WTC11 (cell line): ENCODE results near the gene F8A2. TPM values are rescaled to one million over a fixed set of nuclear protein-coding genes. Genes with fewer than 3 reads are reported as not detected.

Source experiments
- ATAC-seq: fragments of 200-7000 bp; cut with Tn5 transposase; 2 replicates; pipeline ENCODE4 v1.10.0; 2021; ENCODE audit warnings: mild to moderate bottlenecking, moderate library complexity
- CTCF ChIA-PET: fragments of 300-600 bp; sonication (Branson Sonifier 250); formaldehyde crosslinking; loops from one replicate; lab custom pipeline; 2021; ENCODE audit warnings: antibody characterized with exemption; lab: Charles Lee
- POLR2A ChIA-PET: fragments of 350-600 bp; sonication (Branson Sonifier 250); formaldehyde crosslinking; loops from one replicate; lab custom pipeline; 2021; ENCODE audit warnings: antibody characterized with exemption; lab: Charles Lee
- DNase-seq: peaks from one replicate; pipeline ENCODE4 v3.0.0; 2021; ENCODE audit warnings: low spot score
- H3K27ac Mint-ChIP-seq: 2 replicates; pipeline ENCODE4 v1.8.0; 2021; ENCODE audit warnings: mixed read lengths
- H3K27me3 Mint-ChIP-seq: 2 replicates; pipeline ENCODE4 v1.8.0; 2021; ENCODE audit warnings: low read depth, mild to moderate bottlenecking, moderate library complexity, mixed read lengths
- H3K36me3 Mint-ChIP-seq: 2 replicates; pipeline ENCODE4 v1.8.0; 2021; ENCODE audit warnings: mixed read lengths
- H3K4me1 Mint-ChIP-seq: 2 replicates; pipeline ENCODE4 v1.8.0; 2022; ENCODE audit warnings: mixed read lengths
- H3K4me3 Mint-ChIP-seq: 2 replicates; pipeline ENCODE4 v1.8.0; 2021; ENCODE audit warnings: mild to moderate bottlenecking, moderate library complexity, mixed read lengths
- H3K9me3 Mint-ChIP-seq: 2 replicates; pipeline ENCODE4 v1.8.0; 2021; ENCODE audit warnings: mixed read lengths
- CREM ChIP-seq: sonication (generic); formaldehyde crosslinking; IDR thresholded peaks from 2 replicates; pipeline ENCODE4 v1.8.1; 2022; ENCODE audit warnings: mild to moderate bottlenecking, missing genetic modification reagents, moderate library complexity
- ESRRA ChIP-seq: sonication (generic); formaldehyde crosslinking; IDR thresholded peaks from 2 replicates; pipeline ENCODE4 v1.8.1; 2022; ENCODE audit warnings: mild to moderate bottlenecking, missing genetic modification reagents, borderline replicate concordance
- FOXJ3 ChIP-seq: sonication (generic); formaldehyde crosslinking; IDR thresholded peaks from 2 replicates; pipeline ENCODE4 v1.9.0; 2021; ENCODE audit warnings: missing genetic modification reagents, mild to moderate bottlenecking, borderline replicate concordance
- FOXK1 ChIP-seq: sonication (generic); formaldehyde crosslinking; IDR thresholded peaks from 2 replicates; pipeline ENCODE4 v1.8.0; 2022; ENCODE audit warnings: mild to moderate bottlenecking, moderate library complexity, missing genetic modification reagents
- JAZF1 ChIP-seq: fragments of 250-450 bp; sonication (Bioruptor Pico); IDR thresholded peaks from 2 replicates; pipeline ENCODE4 v1.9.0; 2021; ENCODE audit warnings: moderate library complexity, mild to moderate bottlenecking, inconsistent platforms
- NFYB ChIP-seq: sonication (generic); formaldehyde crosslinking; conservative IDR thresholded peaks from 2 replicates; pipeline ENCODE4 v1.8.0; 2022; ENCODE audit warnings: low read depth, missing genetic modification reagents
- PRRX2 ChIP-seq: fragments of 250-450 bp; sonication (Bioruptor Pico); IDR thresholded peaks from 2 replicates; pipeline ENCODE4 v1.8.0; 2021; ENCODE audit warnings: mild to moderate bottlenecking
- SMAD4 ChIP-seq: sonication (generic); formaldehyde crosslinking; IDR thresholded peaks from 2 replicates; pipeline ENCODE4 v1.8.0; 2022; ENCODE audit warnings: mild to moderate bottlenecking, missing genetic modification reagents
- TEAD1 ChIP-seq: sonication (generic); formaldehyde crosslinking; IDR thresholded peaks from 2 replicates; pipeline ENCODE4 v1.8.0; 2022; ENCODE audit warnings: mild to moderate bottlenecking, missing genetic modification reagents
- ZNF232 ChIP-seq: sonication (generic); formaldehyde crosslinking; IDR thresholded peaks from 2 replicates; pipeline ENCODE4 v1.8.0; 2022; ENCODE audit warnings: mild to moderate bottlenecking, missing genetic modification reagents
- ZNF263 ChIP-seq: sonication (generic); formaldehyde crosslinking; IDR thresholded peaks from 2 replicates; pipeline ENCODE4 v1.8.1; 2022; ENCODE audit warnings: low read depth, mild to moderate bottlenecking, moderate library complexity, missing genetic modification reagents
- total RNA-seq: library from RNA; stranded (reverse); gene quantifications from 3 replicates; pipeline ENCODE4 v1.2.3, GENCODE V29; 2021
- TF ChIP-seq, protein P1 (sequence below): sonication (generic); formaldehyde crosslinking; conservative IDR thresholded peaks from 2 replicates; pipeline ENCODE4 v1.8.1; 2022; ENCODE audit warnings: mild to moderate bottlenecking, missing genetic modification reagents
- TF ChIP-seq, protein P2 (sequence below): fragments of 200-600 bp; IDR thresholded peaks from 2 replicates; pipeline ENCODE4 v1.8.0; 2022; ENCODE audit warnings: antibody characterized with exemption
- TF ChIP-seq, protein P3 (sequence below): sonication (generic); formaldehyde crosslinking; IDR thresholded peaks from 2 replicates; pipeline ENCODE4 v1.8.1; 2022; ENCODE audit warnings: missing genetic modification reagents, borderline replicate concordance
- TF ChIP-seq, protein P4 (sequence below): fragments of 250-450 bp; sonication (Bioruptor Pico); IDR thresholded peaks from 2 replicates; pipeline ENCODE4 v1.9.0; 2021; ENCODE audit warnings: moderate library complexity, mild to moderate bottlenecking, inconsistent platforms, borderline replicate concordance
- TF ChIP-seq, protein P5 (sequence below): sonication (generic); formaldehyde crosslinking; IDR thresholded peaks from 2 replicates; pipeline ENCODE4 v1.8.1; 2023; ENCODE audit warnings: mild to moderate bottlenecking, missing genetic modification reagents, borderline replicate concordance
- TF ChIP-seq, protein P6 (sequence below): fragments of 250-450 bp; sonication (Bioruptor Pico); IDR thresholded peaks from 2 replicates; pipeline ENCODE4 v1.9.0; 2021; ENCODE audit warnings: mild to moderate bottlenecking, borderline replicate concordance
- TF ChIP-seq, protein P7 (sequence below): sonication (generic); formaldehyde crosslinking; IDR thresholded peaks from 2 replicates; pipeline ENCODE4 v1.8.1; 2022; ENCODE audit warnings: mild to moderate bottlenecking, missing genetic modification reagents, moderate library complexity, borderline replicate concordance
- TF ChIP-seq, protein P8 (sequence below): sonication (generic); formaldehyde crosslinking; IDR thresholded peaks from 2 replicates; pipeline ENCODE4 v1.8.1; 2022; ENCODE audit warnings: mild to moderate bottlenecking, moderate library complexity, missing genetic modification reagents
- TF ChIP-seq, protein P9 (sequence below): sonication (generic); formaldehyde crosslinking; IDR thresholded peaks from 2 replicates; pipeline ENCODE4 v1.8.1; 2023; ENCODE audit warnings: mild to moderate bottlenecking, moderate library complexity, missing genetic modification reagents

Gene F8A2
- total RNA-seq, 1 experiment from 2014 or later, result not detected

DNA sequence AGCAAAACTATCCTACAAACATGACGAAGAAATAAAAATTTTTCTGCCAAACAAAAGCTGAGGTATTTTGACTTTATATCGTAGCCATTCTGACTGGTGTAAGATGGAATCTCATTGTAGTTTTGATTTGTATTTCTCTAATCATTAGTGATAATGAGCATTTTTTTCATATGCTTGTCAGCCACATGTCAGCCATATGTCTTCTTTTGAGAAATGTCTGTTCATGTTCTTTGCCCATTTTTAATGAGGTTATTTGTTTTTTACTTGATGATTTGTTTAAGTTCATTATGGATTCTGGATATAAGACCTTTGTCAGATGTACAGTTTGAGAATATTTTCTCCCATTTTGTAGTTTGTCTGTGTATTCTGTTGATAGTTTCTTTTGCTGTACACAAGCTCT, 24.5 kb downstream of the F8A2 start:
- POLR2A ChIA-PET, result no interaction called here
- peaks cover 12% of the 10 kb centered on the region for H3K36me3 Mint-ChIP-seq

DNA sequence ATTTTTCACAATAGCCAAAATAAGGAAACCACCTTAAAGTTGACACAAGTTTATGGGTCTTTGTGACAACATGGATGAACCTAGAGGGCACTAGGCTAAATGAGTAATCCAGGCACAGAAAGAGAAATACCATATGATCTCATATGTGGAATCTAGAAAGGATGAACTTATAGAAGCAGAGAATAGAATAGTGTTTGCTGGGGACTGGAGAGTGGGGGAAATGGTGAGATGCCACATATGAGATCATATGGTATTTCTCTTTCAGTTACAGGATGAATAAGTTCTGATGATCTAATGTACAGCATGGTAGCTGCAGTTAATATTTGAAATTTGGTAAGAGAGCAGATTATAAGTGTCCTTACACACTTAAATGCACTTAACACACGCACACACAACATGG, 35.9 kb downstream of the F8A2 start:
- ChIA-PET POLR2A (no interaction called here), CTCF (no interaction called here)
- DNase-seq (no peak), ATAC-seq (no peak)
- Mint-ChIP-seq H3K27me3 (no peaks in the 10 kb centered on the region), H3K36me3 (peaks cover 7% of the 10 kb centered on the region), H3K4me1 (no peaks in the 10 kb centered on the region), H3K9me3 (peaks cover 7% of the 10 kb centered on the region), H3K27ac (no peak overlapping the region), H3K4me3 (no peak overlapping the region)
- TF ChIP-seq, protein P1, sequence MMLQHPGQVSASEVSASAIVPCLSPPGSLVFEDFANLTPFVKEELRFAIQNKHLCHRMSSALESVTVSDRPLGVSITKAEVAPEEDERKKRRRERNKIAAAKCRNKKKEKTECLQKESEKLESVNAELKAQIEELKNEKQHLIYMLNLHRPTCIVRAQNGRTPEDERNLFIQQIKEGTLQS (CRISPR knock-in tag), result no peak
- TF ChIP-seq, protein P2, sequence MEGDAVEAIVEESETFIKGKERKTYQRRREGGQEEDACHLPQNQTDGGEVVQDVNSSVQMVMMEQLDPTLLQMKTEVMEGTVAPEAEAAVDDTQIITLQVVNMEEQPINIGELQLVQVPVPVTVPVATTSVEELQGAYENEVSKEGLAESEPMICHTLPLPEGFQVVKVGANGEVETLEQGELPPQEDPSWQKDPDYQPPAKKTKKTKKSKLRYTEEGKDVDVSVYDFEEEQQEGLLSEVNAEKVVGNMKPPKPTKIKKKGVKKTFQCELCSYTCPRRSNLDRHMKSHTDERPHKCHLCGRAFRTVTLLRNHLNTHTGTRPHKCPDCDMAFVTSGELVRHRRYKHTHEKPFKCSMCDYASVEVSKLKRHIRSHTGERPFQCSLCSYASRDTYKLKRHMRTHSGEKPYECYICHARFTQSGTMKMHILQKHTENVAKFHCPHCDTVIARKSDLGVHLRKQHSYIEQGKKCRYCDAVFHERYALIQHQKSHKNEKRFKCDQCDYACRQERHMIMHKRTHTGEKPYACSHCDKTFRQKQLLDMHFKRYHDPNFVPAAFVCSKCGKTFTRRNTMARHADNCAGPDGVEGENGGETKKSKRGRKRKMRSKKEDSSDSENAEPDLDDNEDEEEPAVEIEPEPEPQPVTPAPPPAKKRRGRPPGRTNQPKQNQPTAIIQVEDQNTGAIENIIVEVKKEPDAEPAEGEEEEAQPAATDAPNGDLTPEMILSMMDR, result no peak
- TF ChIP-seq, protein P3, sequence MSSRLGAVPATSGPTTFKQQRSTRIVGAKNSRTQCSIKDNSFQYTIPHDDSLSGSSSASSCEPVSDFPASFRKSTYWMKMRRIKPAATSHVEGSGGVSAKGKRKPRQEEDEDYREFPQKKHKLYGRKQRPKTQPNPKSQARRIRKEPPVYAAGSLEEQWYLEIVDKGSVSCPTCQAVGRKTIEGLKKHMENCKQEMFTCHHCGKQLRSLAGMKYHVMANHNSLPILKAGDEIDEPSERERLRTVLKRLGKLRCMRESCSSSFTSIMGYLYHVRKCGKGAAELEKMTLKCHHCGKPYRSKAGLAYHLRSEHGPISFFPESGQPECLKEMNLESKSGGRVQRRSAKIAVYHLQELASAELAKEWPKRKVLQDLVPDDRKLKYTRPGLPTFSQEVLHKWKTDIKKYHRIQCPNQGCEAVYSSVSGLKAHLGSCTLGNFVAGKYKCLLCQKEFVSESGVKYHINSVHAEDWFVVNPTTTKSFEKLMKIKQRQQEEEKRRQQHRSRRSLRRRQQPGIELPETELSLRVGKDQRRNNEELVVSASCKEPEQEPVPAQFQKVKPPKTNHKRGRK (CRISPR knock-in tag), result no peak
- TF ChIP-seq, protein P4, sequence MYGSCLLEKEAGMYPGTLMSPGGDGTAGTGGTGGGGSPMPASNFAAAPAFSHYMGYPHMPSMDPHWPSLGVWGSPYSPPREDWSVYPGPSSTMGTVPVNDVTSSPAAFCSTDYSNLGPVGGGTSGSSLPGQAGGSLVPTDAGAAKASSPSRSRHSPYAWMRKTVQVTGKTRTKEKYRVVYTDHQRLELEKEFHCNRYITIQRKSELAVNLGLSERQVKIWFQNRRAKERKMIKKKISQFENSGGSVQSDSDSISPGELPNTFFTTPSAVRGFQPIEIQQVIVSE (CRISPR knock-in tag), result no peak
- TF ChIP-seq, protein P5, sequence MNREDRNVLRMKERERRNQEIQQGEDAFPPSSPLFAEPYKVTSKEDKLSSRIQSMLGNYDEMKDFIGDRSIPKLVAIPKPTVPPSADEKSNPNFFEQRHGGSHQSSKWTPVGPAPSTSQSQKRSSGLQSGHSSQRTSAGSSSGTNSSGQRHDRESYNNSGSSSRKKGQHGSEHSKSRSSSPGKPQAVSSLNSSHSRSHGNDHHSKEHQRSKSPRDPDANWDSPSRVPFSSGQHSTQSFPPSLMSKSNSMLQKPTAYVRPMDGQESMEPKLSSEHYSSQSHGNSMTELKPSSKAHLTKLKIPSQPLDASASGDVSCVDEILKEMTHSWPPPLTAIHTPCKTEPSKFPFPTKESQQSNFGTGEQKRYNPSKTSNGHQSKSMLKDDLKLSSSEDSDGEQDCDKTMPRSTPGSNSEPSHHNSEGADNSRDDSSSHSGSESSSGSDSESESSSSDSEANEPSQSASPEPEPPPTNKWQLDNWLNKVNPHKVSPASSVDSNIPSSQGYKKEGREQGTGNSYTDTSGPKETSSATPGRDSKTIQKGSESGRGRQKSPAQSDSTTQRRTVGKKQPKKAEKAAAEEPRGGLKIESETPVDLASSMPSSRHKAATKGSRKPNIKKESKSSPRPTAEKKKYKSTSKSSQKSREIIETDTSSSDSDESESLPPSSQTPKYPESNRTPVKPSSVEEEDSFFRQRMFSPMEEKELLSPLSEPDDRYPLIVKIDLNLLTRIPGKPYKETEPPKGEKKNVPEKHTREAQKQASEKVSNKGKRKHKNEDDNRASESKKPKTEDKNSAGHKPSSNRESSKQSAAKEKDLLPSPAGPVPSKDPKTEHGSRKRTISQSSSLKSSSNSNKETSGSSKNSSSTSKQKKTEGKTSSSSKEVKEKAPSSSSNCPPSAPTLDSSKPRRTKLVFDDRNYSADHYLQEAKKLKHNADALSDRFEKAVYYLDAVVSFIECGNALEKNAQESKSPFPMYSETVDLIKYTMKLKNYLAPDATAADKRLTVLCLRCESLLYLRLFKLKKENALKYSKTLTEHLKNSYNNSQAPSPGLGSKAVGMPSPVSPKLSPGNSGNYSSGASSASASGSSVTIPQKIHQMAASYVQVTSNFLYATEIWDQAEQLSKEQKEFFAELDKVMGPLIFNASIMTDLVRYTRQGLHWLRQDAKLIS, result no peak
- TF ChIP-seq ESRRA (no peak), FOXJ3 (no peak), CREM (no peak), ZNF232 (CRISPR knock-in tag) (no peak), NFYB (CRISPR knock-in tag) (no peak), PRRX2 (no peak)
- TF ChIP-seq, protein P6, sequence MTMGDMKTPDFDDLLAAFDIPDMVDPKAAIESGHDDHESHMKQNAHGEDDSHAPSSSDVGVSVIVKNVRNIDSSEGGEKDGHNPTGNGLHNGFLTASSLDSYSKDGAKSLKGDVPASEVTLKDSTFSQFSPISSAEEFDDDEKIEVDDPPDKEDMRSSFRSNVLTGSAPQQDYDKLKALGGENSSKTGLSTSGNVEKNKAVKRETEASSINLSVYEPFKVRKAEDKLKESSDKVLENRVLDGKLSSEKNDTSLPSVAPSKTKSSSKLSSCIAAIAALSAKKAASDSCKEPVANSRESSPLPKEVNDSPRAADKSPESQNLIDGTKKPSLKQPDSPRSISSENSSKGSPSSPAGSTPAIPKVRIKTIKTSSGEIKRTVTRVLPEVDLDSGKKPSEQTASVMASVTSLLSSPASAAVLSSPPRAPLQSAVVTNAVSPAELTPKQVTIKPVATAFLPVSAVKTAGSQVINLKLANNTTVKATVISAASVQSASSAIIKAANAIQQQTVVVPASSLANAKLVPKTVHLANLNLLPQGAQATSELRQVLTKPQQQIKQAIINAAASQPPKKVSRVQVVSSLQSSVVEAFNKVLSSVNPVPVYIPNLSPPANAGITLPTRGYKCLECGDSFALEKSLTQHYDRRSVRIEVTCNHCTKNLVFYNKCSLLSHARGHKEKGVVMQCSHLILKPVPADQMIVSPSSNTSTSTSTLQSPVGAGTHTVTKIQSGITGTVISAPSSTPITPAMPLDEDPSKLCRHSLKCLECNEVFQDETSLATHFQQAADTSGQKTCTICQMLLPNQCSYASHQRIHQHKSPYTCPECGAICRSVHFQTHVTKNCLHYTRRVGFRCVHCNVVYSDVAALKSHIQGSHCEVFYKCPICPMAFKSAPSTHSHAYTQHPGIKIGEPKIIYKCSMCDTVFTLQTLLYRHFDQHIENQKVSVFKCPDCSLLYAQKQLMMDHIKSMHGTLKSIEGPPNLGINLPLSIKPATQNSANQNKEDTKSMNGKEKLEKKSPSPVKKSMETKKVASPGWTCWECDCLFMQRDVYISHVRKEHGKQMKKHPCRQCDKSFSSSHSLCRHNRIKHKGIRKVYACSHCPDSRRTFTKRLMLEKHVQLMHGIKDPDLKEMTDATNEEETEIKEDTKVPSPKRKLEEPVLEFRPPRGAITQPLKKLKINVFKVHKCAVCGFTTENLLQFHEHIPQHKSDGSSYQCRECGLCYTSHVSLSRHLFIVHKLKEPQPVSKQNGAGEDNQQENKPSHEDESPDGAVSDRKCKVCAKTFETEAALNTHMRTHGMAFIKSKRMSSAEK, result no peak
- TF ChIP-seq, protein P7, sequence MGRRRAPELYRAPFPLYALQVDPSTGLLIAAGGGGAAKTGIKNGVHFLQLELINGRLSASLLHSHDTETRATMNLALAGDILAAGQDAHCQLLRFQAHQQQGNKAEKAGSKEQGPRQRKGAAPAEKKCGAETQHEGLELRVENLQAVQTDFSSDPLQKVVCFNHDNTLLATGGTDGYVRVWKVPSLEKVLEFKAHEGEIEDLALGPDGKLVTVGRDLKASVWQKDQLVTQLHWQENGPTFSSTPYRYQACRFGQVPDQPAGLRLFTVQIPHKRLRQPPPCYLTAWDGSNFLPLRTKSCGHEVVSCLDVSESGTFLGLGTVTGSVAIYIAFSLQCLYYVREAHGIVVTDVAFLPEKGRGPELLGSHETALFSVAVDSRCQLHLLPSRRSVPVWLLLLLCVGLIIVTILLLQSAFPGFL (CRISPR knock-in tag), result no peak

More for the DNA sequence above, 24.5 kb downstream of the F8A2 start:
- Mint-ChIP-seq H3K27me3 (no peaks in the 10 kb centered on the region), H3K9me3 (peaks cover 35% of the 10 kb centered on the region), H3K4me1 (no peaks in the 10 kb centered on the region), H3K4me3 (no peak overlapping the region), H3K27ac (no peak overlapping the region)
- CTCF ChIA-PET, result no interaction called here
- ATAC-seq, result no peak
- DNase-seq, result no peak
- no peak for TF ChIP-seq TEAD1
- TF ChIP-seq ZNF263, result no peak
- TF ChIP-seq, protein P8, sequence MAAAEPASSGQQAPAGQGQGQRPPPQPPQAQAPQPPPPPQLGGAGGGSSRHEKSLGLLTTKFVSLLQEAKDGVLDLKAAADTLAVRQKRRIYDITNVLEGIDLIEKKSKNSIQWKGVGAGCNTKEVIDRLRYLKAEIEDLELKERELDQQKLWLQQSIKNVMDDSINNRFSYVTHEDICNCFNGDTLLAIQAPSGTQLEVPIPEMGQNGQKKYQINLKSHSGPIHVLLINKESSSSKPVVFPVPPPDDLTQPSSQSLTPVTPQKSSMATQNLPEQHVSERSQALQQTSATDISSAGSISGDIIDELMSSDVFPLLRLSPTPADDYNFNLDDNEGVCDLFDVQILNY, result no peak
- TF ChIP-seq SMAD4, result no peak
- no peak for TF ChIP-seq FOXK1 (CRISPR knock-in tag)
- no peak for TF ChIP-seq JAZF1
- TF ChIP-seq, protein P9, sequence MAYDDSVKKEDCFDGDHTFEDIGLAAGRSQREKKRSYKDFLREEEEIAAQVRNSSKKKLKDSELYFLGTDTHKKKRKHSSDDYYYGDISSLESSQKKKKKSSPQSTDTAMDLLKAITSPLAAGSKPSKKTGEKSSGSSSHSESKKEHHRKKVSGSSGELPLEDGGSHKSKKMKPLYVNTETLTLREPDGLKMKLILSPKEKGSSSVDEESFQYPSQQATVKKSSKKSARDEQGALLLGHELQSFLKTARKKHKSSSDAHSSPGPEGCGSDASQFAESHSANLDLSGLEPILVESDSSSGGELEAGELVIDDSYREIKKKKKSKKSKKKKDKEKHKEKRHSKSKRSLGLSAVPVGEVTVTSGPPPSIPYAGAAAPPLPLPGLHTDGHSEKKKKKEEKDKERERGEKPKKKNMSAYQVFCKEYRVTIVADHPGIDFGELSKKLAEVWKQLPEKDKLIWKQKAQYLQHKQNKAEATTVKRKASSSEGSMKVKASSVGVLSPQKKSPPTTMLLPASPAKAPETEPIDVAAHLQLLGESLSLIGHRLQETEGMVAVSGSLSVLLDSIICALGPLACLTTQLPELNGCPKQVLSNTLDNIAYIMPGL (CRISPR knock-in tag), result no peak
